22Rv1 (cell line): ENCODE measurements around the gene STXBP6.

Experiments
- ZFX ChIP-seq: fragments of 450-650 bp; IDR thresholded peaks from 2 replicates; pipeline ENCODE4 v1.6.1; 2017; ENCODE audit warnings: antibody characterized with exemption, borderline replicate concordance
- TF ChIP-seq, protein P1 (sequence below): fragments of 450-650 bp; IDR thresholded peaks from 2 replicates; pipeline ENCODE4 v1.5.1; 2017; ENCODE audit warnings: mild to moderate bottlenecking

DNA sequence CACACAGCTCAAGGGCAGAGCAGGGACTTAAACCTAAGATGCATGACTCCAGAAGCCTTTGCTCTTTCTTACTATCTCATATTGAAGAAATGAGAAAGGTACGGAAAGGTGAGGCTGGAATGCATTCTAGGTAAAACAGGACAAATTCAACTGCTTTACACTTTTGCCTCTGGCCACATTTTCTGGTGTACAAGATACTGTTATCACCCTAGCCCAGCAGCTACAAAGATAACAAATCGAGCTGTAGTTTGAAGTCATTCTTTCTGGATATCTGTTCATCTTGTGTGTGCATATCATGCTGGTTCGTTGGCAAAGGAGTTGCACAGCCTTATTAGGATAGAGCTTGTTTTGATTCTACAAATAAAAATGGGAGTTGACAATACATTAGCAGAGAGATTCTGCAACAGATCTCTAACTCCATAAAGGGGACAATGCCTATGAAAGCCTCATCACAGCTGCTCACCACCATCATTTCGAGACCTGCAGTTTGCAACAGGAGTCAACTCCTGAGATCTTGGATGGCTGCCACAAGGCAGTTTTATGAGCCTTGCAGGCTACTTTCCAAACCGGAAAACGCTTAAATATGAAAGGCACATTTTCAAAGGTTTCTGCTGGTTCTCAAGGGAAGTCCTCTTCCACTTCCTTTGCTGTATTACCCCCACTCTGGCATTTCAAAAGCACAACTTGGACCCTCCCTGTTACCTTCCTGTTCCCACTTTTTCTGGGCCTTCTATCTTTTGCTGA is 64.9 kb downstream of the STXBP6 start:
- TF ChIP-seq, protein P1, sequence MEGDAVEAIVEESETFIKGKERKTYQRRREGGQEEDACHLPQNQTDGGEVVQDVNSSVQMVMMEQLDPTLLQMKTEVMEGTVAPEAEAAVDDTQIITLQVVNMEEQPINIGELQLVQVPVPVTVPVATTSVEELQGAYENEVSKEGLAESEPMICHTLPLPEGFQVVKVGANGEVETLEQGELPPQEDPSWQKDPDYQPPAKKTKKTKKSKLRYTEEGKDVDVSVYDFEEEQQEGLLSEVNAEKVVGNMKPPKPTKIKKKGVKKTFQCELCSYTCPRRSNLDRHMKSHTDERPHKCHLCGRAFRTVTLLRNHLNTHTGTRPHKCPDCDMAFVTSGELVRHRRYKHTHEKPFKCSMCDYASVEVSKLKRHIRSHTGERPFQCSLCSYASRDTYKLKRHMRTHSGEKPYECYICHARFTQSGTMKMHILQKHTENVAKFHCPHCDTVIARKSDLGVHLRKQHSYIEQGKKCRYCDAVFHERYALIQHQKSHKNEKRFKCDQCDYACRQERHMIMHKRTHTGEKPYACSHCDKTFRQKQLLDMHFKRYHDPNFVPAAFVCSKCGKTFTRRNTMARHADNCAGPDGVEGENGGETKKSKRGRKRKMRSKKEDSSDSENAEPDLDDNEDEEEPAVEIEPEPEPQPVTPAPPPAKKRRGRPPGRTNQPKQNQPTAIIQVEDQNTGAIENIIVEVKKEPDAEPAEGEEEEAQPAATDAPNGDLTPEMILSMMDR = no peak
- TF ChIP-seq ZFX = no peak
